ENCODE results near the gene LIN54. TPM values are rescaled to one million over a fixed set of nuclear protein-coding genes. Genes with fewer than 3 reads are reported as not detected.

Gene LIN54
- total and polyA plus RNA-seq, 9 of the 15 experiments (the other 6 are each of a cell fraction or from before 2014, with no cell fraction given): 2.2 to 22.5 (median 15.8) TPM

- TF ChIP-seq ZNF408 (CRISPR knock-in tag; IDR thresholded peaks at IDR 0.05; ENCODE audit: low read depth): no peak
- TF ChIP-seq ZNF134 (CRISPR knock-in tag; conservative IDR thresholded peaks at IDR 0.05): no peak
- TF ChIP-seq ZNF766 (CRISPR knock-in tag; conservative IDR thresholded peaks at IDR 0.05): peak; percentile 79; the same call in 1 of the 2 replicates
- TF ChIP-seq ZNF318 (IDR thresholded peaks at IDR 0.05; ENCODE audit: borderline replicate concordance in 1 of 2, low read depth in 1 of 2): no peak; a peak in 2 of 4 replicates
- peak; percentile 10 to 91; a peak in 2 of 4 replicates for TF ChIP-seq FOXA3 (CRISPR knock-in tag; conservative IDR thresholded peaks at IDR 0.05 in 1 of 2, IDR thresholded peaks at IDR 0.05 in 1 of 2)
- peak; percentile 93 for TF ChIP-seq PHF8 (IDR thresholded peaks at IDR 0.05; ENCODE audit: borderline replicate concordance, low read length)
- TF ChIP-seq DMBX1 (CRISPR knock-in tag; IDR thresholded peaks at IDR 0.05; ENCODE audit: borderline replicate concordance): no peak
- peak in 1 of 2 experiments; percentile 71; a peak in 2 of 4 replicates for TF ChIP-seq ZMIZ1 (IDR thresholded peaks at IDR 0.05; ENCODE audit: low read depth in 2 of 2, low read length in 2 of 2)
- TF ChIP-seq ASH1L (IDR thresholded peaks at IDR 0.05; ENCODE audit: borderline replicate concordance, low read depth, partially characterized antibody): peak; percentile 93
- no peak for TF ChIP-seq ZNF274 (IDR thresholded peaks at IDR 0.05; ENCODE audit: borderline replicate concordance, low read depth, low read length)
- no peak for TF ChIP-seq ZNF354B (CRISPR knock-in tag; IDR thresholded peaks at IDR 0.05)
- TF ChIP-seq HBP1 (CRISPR knock-in tag; IDR thresholded peaks at IDR 0.05): no peak
Observed at GRCh38 chr4:82900411-82901182, 110.0 kb downstream of the LIN54 start, which contains the start of gene THAP9 (continued).
